Stimulated activated naive CD8-positive, alpha-beta T cell treated with anti-CD3 and anti-CD28 coated beads, Interleukin-15, Interleukin-2, amounts not matched to agents 100 ng/mL and 50 ng/mL, for 24 hours (primary cell): Measurements from ENCODE around the gene ORC2.
"Not testable (repeated sequence)": the region's sequence is repeated elsewhere in the genome, so short reads cannot be mapped to it uniquely, and the experiment has no call there.

Experiments
- H3K27ac Mint-ChIP-seq: one replicate; pipeline ENCODE4 v1.8.0; 2021; ENCODE audit warnings: mild to moderate bottlenecking, mixed read lengths
- H3K27me3 Mint-ChIP-seq: one replicate; pipeline ENCODE4 v1.8.0; 2021; ENCODE audit warnings: mixed read lengths
- H3K36me3 Mint-ChIP-seq: one replicate; pipeline ENCODE4 v1.8.0; 2021; ENCODE audit warnings: low read depth, mixed read lengths
- H3K4me1 Mint-ChIP-seq: one replicate; pipeline ENCODE4 v1.8.0; 2021; ENCODE audit warnings: low read depth, mixed read lengths
- H3K4me3 Mint-ChIP-seq: one replicate; pipeline ENCODE4 v1.8.0; 2021; ENCODE audit warnings: mild to moderate bottlenecking, mixed read lengths
- H3K9me3 Mint-ChIP-seq: one replicate; pipeline ENCODE4 v1.8.0; 2021; ENCODE audit warnings: mixed read lengths

Gene ORC2

DNA sequence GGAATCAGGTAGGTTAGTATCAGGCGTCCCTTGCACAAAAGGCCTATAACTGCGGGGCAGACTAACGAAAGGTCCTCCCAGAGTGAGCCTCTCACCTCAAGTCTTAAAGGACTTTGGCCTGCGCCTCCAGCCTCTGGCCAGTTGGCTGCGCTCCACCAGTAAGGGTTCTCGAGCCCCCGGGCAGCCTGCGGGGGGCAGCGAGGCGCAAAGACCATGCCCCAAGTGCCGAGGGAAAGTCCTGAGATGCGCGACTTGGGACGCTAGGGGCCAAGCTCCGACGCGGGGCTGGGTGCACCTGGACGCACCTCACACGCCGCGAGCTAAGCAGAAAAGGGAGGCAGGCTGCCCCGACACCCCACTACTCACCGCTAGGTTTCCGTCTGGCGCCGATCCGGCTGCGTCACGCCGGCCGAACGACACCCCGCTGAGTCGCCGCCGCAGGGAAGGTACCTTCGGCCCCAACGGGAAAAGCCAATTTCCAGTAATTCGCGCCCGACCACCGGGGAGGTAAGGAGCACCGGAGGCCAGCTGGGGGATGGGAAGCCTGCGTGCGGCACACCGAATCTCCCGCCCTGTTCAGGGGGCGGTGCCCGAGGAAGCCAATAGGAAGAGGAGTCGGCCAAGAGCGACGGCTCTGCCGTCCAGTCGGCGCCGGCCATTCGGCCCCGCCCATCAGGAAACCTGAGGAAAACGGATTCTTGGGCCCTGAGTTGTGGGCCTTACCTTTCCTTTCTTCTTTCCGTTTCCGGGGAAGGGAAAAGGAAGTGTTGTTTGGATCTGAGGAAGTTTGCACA, at the start of gene ORC2:
Gene ORC2, minus strand, starts transcription at position 537 of the 794 bp plus-strand sequence. CDS start 5,537 bp downstream, outside the sequence.
- Mint-ChIP-seq H3K27me3 (no peaks in the 10 kb centered on the region), H3K4me3 (peak within 1 kb of the TSS; percentile 91), H3K36me3 (peaks cover 15% of the 10 kb centered on the region), H3K9me3 (no peaks in the 10 kb centered on the region), H3K27ac (peak within 1 kb of the TSS; percentile 96), H3K4me1 (peaks cover 54% of the 10 kb centered on the region)

DNA sequence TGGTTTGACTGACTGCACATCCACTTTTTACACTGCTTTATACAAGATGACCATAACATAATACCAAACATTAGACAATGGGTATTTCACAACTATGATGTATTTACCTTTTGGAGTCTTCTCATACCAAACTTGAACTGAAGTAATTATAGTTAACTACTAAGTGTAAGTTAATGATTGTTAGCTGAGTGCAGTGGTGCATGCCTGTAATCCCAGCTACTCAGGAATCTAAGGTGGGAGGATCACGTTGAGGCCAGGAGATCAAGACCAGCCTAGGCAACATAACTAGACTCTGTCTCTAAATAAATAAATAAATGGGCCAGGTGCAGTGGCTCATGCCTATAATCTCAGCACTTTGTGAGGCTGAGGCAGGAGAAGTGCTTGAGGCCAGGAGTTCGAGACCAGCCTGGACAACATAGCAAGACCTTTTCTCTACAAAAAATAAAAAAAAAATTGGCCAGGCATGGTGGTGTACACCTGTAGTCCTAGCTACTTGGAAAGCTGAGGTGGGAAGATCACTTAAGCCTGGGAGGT, 44.9 kb upstream of the ORC2 start:
- H3K27me3 Mint-ChIP-seq, result no peaks in the 10 kb centered on the region
- peaks cover 29% of the 10 kb centered on the region for H3K36me3 Mint-ChIP-seq
- H3K9me3 Mint-ChIP-seq, result no peaks in the 10 kb centered on the region
- no peaks in the 10 kb centered on the region for H3K4me1 Mint-ChIP-seq
- H3K4me3 Mint-ChIP-seq, result no peak overlapping the region
- H3K27ac Mint-ChIP-seq, result no peak overlapping the region

DNA sequence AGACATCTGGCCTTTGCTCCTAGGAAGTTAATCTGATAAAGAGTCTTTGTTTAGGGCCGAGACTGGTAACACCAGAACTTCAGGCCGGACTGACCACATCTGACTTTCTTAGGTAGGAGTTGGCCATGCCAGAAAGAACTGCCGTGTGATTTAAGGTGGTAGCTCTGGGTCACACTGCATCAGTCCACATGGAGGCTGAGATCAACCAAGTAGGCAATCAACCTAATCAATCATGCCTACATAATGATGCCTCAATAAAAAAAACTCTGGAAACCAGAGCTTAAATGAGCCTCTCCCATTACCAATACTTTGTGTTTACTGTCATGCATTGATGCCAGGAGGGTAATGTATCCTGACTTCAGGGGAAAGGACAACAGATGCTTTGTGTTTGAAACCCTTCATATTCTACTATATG, 44.1 kb upstream of the ORC2 start:
- Mint-ChIP-seq H3K4me3 (no peak overlapping the region), H3K36me3 (peaks cover 32% of the 10 kb centered on the region), H3K9me3 (no peaks in the 10 kb centered on the region)

DNA sequence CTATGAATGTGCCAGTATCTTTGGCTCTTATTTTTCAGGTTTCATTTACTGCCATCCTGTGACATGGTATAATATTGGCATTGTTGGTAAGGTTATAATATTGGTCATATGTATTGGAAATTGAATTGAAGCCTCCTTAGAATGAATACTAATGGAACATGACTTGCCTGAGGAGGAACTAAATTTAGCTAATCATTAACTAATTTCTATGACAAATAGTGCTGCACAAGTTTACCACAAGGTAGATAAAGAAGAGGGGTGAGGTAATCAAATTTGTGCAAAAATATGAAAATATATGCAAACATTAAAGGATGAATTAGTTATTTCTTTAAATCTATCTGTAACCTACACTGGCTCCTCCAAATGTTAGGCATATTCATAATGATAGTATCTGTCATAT, 43.2 kb upstream of the ORC2 start:
- Mint-ChIP-seq H3K9me3 (no peaks in the 10 kb centered on the region), H3K27ac (no peak overlapping the region), H3K27me3 (no peaks in the 10 kb centered on the region), H3K36me3 (peaks cover 33% of the 10 kb centered on the region), H3K4me1 (no peaks in the 10 kb centered on the region), H3K4me3 (no peak overlapping the region)

More for the DNA sequence above, 44.1 kb upstream of the ORC2 start:
- Mint-ChIP-seq H3K27ac (no peak overlapping the region), H3K27me3 (no peaks in the 10 kb centered on the region), H3K4me1 (no peaks in the 10 kb centered on the region)

DNA sequence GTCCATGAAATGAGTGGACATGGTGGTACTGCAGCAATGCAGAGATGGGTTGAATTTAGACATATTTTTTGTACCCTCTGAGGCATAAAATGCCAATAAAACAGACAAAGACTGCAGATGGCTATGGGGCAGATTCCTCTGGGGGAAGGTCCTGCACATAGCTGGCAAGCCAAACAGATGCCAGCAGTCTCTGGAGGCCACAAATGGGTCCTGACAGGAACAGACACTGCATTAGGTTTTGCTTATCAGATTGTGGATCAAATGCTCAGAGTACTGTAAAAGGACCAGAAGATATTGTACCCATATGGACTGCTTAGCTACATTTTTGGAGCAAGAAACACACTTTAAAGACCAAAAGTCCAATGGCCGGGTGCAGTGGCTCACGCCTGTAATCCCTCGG, 40.9 kb upstream of the ORC2 start:
- Mint-ChIP-seq H3K36me3 (peaks cover 38% of the 10 kb centered on the region), H3K27me3 (no peaks in the 10 kb centered on the region), H3K27ac (no peak overlapping the region), H3K9me3 (no peaks in the 10 kb centered on the region), H3K4me1 (no peaks in the 10 kb centered on the region), H3K4me3 (no peak overlapping the region)

DNA sequence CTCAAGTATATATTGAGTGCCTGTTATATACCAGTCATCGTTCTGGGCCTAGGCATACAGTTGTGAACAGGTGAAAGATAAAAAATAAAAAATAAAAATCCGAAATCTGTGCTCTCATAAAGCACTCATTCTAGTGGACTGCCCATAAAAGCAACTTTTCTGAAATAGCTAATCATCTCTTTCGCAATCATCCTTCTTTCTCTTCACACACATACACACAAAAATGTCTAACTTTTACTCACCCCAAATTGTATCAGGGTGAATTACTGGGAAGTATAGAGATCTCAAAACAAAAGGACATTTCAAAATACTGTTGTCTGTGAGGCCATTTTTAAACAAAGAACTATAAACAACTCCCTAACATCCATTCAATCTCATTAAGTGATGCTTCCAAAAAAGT, 29.6 kb upstream of the ORC2 start:
- Mint-ChIP-seq H3K9me3 (no peaks in the 10 kb centered on the region), H3K27me3 (no peaks in the 10 kb centered on the region), H3K4me3 (no peak overlapping the region), H3K27ac (no peak overlapping the region), H3K36me3 (peaks cover 48% of the 10 kb centered on the region), H3K4me1 (no peaks in the 10 kb centered on the region)

DNA sequence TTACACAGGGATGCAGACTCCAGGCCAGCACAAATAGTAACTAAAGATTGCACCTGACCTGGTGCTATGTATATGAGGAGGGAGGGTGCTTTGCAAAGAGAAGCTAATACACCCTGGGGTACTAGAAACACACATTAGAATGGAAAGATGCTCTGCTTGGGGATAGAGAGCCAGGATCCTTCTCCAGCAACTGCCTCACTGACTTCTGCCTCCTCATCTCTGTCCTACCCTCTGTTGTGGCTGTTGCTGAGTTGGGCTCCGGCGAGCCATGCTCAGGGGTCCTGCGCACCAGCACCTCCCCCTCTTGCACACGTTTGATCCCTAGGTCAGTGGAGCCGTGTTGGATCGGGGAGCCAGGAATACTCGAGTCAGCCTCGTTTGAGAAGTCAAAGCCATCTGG, 23.7 kb upstream of the ORC2 start:
- Mint-ChIP-seq H3K36me3 (peaks cover 34% of the 10 kb centered on the region), H3K27ac (no peak overlapping the region), H3K27me3 (no peaks in the 10 kb centered on the region), H3K4me3 (no peak overlapping the region), H3K9me3 (no peaks in the 10 kb centered on the region), H3K4me1 (no peaks in the 10 kb centered on the region)

DNA sequence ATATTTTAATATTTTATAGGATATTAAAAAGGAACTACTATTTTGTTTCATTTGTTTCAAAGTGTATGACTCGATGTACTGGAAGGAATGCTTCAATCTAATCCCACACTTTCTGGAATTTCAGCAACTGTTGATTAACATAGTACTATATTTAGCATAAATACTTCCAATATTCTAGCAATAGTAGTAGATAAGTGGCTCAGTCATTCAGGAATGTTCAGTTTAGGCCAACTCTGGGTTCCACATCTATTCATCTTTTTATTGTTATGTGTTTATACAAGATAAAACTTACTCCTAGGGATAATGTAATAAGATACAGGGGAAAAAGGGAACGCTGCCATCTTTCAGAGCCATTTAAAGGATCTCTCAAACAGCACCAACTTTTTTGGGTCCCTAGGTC, 22.3 kb upstream of the ORC2 start:
- Mint-ChIP-seq H3K9me3 (no peaks in the 10 kb centered on the region), H3K4me3 (no peak overlapping the region), H3K36me3 (peaks cover 33% of the 10 kb centered on the region), H3K4me1 (no peaks in the 10 kb centered on the region), H3K27ac (no peak overlapping the region), H3K27me3 (no peaks in the 10 kb centered on the region)

DNA sequence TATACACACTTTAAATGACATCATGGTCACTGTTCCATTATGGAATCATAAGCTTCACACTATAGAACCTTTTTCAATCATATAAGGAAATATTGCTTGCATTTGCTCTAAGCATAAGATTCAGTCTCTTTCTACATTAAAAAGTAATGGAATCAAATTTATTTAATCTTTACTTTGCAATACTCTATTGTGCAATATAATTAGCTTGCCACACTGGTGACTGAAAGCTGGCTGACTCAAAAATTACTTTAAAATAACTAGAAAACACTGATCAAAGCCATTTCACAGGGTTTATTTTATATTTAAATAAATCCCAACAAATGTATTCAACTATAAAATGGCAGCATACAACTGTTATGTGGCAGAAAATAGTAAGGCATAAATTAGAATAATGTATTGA, 13.2 kb upstream of the ORC2 start:
- H3K4me1 Mint-ChIP-seq, result no peaks in the 10 kb centered on the region
- H3K27me3 Mint-ChIP-seq, result no peaks in the 10 kb centered on the region
- H3K36me3 Mint-ChIP-seq, result peaks cover 24% of the 10 kb centered on the region
- no peaks in the 10 kb centered on the region for H3K9me3 Mint-ChIP-seq
- no peak overlapping the region for H3K27ac Mint-ChIP-seq
- H3K4me3 Mint-ChIP-seq, result no peak overlapping the region

DNA sequence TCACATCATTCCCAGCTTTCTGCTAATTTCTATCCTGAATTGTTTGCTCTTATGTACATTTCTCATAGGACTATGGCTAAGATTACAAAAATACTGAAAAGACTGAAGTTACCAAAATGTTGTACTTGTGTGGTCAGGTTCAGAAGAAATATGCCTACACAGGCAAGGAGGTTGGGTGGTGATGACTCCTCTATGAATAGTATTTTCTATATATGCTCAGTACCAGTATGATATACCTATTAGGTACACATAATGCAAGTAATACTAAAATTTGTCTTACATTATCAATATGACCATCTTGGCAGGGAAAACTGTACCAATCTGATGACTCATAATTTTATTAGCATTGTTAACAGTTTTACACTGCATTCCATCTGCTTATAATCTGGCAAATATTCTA, 12.2 kb upstream of the ORC2 start:
- H3K4me3 Mint-ChIP-seq, result no peak overlapping the region
- no peak overlapping the region for H3K27ac Mint-ChIP-seq
- H3K9me3 Mint-ChIP-seq, result no peaks in the 10 kb centered on the region
- no peaks in the 10 kb centered on the region for H3K27me3 Mint-ChIP-seq
- no peaks in the 10 kb centered on the region for H3K4me1 Mint-ChIP-seq
- H3K36me3 Mint-ChIP-seq, result peaks cover 15% of the 10 kb centered on the region

DNA sequence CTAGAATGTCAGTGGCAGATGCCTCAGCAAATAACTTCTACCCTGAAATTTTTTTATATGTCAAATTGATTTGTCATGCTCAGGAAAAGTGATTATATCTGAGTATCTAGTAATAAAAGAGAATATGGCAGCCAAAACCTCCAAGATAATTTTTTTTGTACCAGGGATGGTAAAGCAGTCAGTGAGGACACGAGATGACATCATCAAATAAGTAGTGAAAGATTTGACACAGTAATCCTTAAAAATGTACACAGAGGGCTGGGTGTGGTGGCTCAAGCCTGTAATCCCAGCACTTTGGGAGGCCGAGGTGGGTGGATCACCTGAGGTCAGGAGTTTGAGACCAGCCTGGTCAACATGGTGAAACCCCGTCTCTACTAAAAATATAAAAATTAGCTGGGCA, 6.6 kb upstream of the ORC2 start:
- not testable (repeated sequence) for H3K27ac Mint-ChIP-seq, H3K4me3 Mint-ChIP-seq, H3K9me3 Mint-ChIP-seq

DNA sequence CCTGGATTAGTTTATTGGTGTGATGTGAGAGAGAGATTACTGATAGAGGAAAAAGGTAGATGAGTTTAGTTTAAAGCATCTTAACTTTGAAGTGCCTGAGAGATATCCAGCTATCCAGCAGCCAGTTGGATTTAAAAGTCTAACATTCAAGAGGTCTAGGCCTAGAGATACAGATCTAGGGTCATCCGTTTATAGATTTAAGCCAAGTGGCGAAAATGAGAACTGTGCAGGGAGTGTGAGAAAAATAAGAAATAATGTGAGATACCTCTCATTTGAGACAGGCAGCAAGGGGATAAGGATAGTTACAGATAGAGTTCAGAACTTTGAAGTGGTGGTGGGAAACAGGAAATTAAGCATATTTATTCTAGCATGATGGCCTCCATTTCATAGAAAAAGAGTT, 5.3 kb upstream of the ORC2 start:
- Mint-ChIP-seq H3K4me1 (peaks cover 30% of the 10 kb centered on the region), H3K27ac (no peak overlapping the region), H3K27me3 (no peaks in the 10 kb centered on the region), H3K9me3 (no peaks in the 10 kb centered on the region), H3K36me3 (peaks cover 12% of the 10 kb centered on the region), H3K4me3 (no peak overlapping the region)

More for the DNA sequence above, 6.6 kb upstream of the ORC2 start:
- H3K27me3 Mint-ChIP-seq, result not testable (repeated sequence)
- Mint-ChIP-seq H3K36me3 (peaks cover 12% of the 10 kb centered on the region), H3K4me1 (peaks cover 19% of the 10 kb centered on the region)

DNA sequence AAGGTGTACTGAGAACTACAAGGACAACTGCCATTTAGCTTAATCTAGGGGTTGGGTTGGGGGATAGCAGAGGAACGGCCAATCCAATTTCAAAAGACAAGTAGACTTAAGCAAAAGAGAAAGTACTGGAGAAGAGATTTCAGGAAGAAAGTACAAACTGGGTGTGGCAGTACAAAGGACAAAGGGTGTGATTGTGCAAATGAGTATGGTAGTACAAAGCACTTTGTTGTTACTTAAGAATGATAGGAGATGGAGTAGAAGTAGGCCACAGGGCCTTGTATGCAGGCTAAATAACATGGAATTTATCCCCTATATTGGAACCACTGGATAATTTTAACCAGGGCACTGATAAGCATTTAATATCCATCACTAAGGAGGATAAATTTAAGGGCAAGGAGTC, 4.7 kb upstream of the ORC2 start:
- no peak overlapping the region for H3K4me3 Mint-ChIP-seq
- H3K4me1 Mint-ChIP-seq, result peaks cover 30% of the 10 kb centered on the region
- no peaks in the 10 kb centered on the region for H3K27me3 Mint-ChIP-seq
- peaks cover 12% of the 10 kb centered on the region for H3K36me3 Mint-ChIP-seq
- H3K27ac Mint-ChIP-seq, result no peak overlapping the region
- H3K9me3 Mint-ChIP-seq, result no peaks in the 10 kb centered on the region

DNA sequence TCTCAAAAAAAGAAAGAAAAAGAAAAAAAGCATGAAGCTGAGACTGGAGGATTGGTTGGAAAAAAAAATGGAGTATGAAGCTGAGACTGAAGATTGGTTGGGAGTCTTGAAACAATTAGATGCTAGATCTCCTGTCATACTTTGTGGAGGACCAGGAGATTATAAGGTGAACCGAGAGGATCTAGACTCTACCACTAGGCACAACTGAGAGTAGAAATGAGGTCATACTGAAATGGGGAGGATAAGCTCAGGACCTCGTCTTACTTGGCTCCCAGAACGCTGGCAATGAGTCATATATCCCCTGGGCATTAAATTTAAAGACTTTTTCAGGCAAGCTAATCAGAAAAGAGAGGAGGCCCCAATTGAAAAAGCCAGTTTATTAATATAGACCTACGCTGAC, 3.3 kb upstream of the ORC2 start:
- Mint-ChIP-seq H3K36me3 (peaks cover 20% of the 10 kb centered on the region), H3K4me3 (no peak overlapping the region), H3K27me3 (no peaks in the 10 kb centered on the region), H3K9me3 (no peaks in the 10 kb centered on the region), H3K4me1 (peaks cover 43% of the 10 kb centered on the region), H3K27ac (no peak overlapping the region)

DNA sequence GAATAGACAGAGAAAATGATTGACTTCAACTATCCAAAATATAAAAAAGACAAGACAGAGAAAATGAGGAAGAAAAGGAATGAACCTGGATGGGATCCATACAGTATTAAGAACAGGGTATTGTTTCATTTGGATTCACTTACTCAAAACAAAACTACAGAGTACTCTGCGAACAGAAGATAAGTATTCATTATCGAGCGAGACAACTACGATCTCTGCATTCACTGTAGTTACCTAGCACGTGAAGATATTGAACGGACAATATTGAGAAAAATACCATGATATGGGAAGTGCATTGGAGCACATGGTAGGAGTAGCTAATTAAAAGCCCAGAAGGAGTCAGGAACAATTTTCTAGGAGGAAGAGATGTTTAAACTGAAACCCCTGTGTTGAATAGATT, 1.0 kb upstream of the ORC2 start:
- peak overlapping the region; percentile 96 for H3K27ac Mint-ChIP-seq
- H3K27me3 Mint-ChIP-seq, result no peaks in the 10 kb centered on the region
- peaks cover 54% of the 10 kb centered on the region for H3K4me1 Mint-ChIP-seq
- H3K4me3 Mint-ChIP-seq, result peak overlapping the region; percentile 91
- H3K36me3 Mint-ChIP-seq, result peaks cover 20% of the 10 kb centered on the region
- no peaks in the 10 kb centered on the region for H3K9me3 Mint-ChIP-seq

DNA sequence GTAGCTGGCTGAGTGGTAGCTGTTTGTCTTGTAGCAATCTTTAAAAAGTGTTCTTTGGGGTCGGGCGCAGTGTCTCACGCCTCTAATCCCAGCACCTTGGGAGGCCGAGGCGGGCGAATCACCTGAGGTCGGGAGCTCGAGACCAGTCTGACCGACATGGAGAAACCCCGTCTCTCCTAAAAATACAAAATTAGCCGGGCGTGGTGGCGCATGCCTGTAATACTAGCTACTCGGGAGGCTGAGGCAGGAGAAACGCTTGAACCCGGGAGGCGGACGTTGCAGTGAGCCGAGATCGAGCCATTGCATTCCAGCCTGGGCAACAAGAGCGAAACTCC, 425 bp upstream of the ORC2 start:
- peak overlapping the region; percentile 96 for H3K27ac Mint-ChIP-seq
- H3K9me3 Mint-ChIP-seq, H3K27me3 Mint-ChIP-seq: not testable (repeated sequence)
- peaks cover 16% of the 10 kb centered on the region for H3K36me3 Mint-ChIP-seq
- H3K4me1 Mint-ChIP-seq, result peaks cover 56% of the 10 kb centered on the region
- H3K4me3 Mint-ChIP-seq, result peak overlapping the region; percentile 91
